Stomach (tissue), 9 donors: ENCODE measurements around the gene ZAR1. TPM values are rescaled to one million over a fixed set of nuclear protein-coding genes. Genes with fewer than 3 reads are reported as not detected.

ENCODE experiments used
- DNase-seq, 2 donors: peaks; one replicate each; pipeline versions ENCODE4 v3.0.0 to v3.0.0-alpha.2; 2013 to 2019
- H3K27ac ChIP-seq, 5 donors: fragments of 200-600 bp in 4 of 5; sonication (generic) in 4 of 5; one replicate each; pipeline ENCODE4 v1.5.1; 2013 to 2019; ENCODE audit warnings: mild to moderate bottlenecking in 1 of 5, moderate library complexity in 1 of 5
- H3K27me3 ChIP-seq, 3 donors: fragments of 200-600 bp; sonication (generic); one replicate each; pipeline ENCODE4 v1.5.1; 2017 to 2019; ENCODE audit warnings: mixed run types in 1 of 3
- H3K36me3 ChIP-seq, 4 donors: fragments of 200-600 bp; sonication (generic); 1 replicate in 3 of 4; 2 replicates in 1 of 4; pipeline ENCODE4 v1.5.1; 2016 to 2019
- H3K4me1 ChIP-seq, 4 donors: fragments of 200-600 bp; sonication (generic); one replicate each; pipeline ENCODE4 v1.5.1; 2016 to 2019
- H3K4me3 ChIP-seq, 4 donors: fragments of 200-600 bp; sonication (generic) in 3 of 4; one replicate each; pipeline ENCODE4 v1.5.1; 2016 to 2019; ENCODE audit warnings: mild to moderate bottlenecking in 1 of 4
- H3K9me3 ChIP-seq, 4 donors: fragments of 200-600 bp; sonication (generic); one replicate each; pipeline ENCODE4 v1.5.1; 2016 to 2019
- EP300 ChIP-seq: sonication (generic); formaldehyde crosslinking; IDR thresholded peaks from one replicate; pipeline ENCODE4 v1.6.1; 2017; ENCODE audit warnings: antibody characterized with exemption
- POLR2A ChIP-seq, 4 donors: fragments of 450-650 bp; IDR thresholded peaks; one replicate each; pipeline ENCODE4 v1.6.1; 2016; ENCODE audit warnings: antibody characterized with exemption in 4 of 4, control low read depth in 2 of 4, mild to moderate bottlenecking in 1 of 4, moderate library complexity in 1 of 4
- POLR2AphosphoS5 ChIP-seq, 3 donors: sonication (generic); formaldehyde crosslinking; IDR thresholded peaks; one replicate each; pipeline ENCODE4 v1.6.1; 2016; ENCODE audit warnings: antibody characterized with exemption in 3 of 3
- WGBS, 5 donors: extraction: QIAGEN DNeasy Blood & Tissue Kit in 3 of 5; methylation state at CpG; one replicate each; pipeline versions ENCODE4 v1.1.5 to v1.1.7; 2013 to 2018; 5-methylcytosine and 5-hydroxymethylcytosine counted together
- intact Hi-C: fragments of 100-400 bp; cut with DNase I; formaldehyde crosslinking; loops from one replicate; pipeline ENCODE4 v1.15.1; 2023; ENCODE audit warnings: low total_unique reads
- polyA plus RNA-seq, 3 donors: library from polyadenylated mRNA; stranded (reverse); fragments of 200-250 nt; gene quantifications; one replicate each; pipeline ENCODE4 v1.2.3, GENCODE V29; 2013
- total RNA-seq, 5 donors: library from RNA; depleted of rRNA; stranded (reverse); fragments of >200 nt; gene quantifications; one replicate each; pipeline versions ENCODE4 v1.1.0 to v1.2.3, GENCODE V29; 2014 to 2016
- TF ChIP-seq, protein P1 (sequence below), 7 experiments: fragments of 450-650 bp in 4 of 7; fragments of 200-600 bp in 3 of 7; sonication (generic) in 3 of 7; IDR thresholded peaks; one replicate each; pipeline ENCODE4 v1.5.1; 2016 to 2019; ENCODE audit warnings: antibody characterized with exemption in 7 of 7, control low read depth in 2 of 7, mild to moderate bottlenecking in 1 of 7
- donor health status: healthy with polysubstance abuse.
- donor health status: Bipolar disorder and iron deficiency.
- donor health status: healthy.

The ZAR1 gene
- total and polyA plus RNA-seq, 8 donors, result not detected

DNA sequence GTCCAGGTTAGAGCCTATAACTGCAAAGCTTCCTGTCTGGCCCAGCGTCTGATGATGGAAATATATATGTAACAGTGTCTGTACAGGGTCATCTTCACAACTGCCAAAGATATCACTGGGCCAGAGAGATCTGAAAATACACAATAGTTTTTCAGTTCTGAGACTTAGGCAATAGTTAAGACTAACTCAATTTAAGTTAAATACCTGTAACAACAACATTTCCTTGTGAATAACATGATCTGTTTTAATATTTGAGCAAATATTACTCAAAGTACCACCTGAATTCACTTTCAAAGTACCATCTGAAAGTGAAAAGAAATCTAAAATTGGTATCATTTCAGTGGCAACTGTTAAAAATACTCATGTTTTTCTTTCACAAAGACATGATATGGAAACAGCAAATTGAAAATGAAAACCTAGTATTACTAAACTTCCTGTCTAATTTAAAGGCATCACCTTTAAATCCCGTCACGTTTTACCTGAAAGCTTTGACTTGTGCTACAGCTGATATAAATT, 9.6 kb downstream of the ZAR1 start:
- Histone ChIP-seq H3K4me3 (no peak overlapping the region), H3K4me1 (no peaks in the 10 kb centered on the region), H3K27ac (no peak overlapping the region), H3K27me3 (no peaks in the 10 kb centered on the region), H3K9me3 (no peaks in the 10 kb centered on the region), H3K36me3 (peaks cover 0 to 70% (median 60%) of the 10 kb centered on the region in 4 donors)
- intact Hi-C loops, result no loop called here
- 82 to 87% (median 86%) methylated on average over 3 of the region's 3 CpGs for WGBS, 5 donors
- TF ChIP-seq POLR2AphosphoS5 (IDR thresholded peaks at IDR 0.05) (no peak), EP300 (no peak)
- no peak for DNase-seq

DNA sequence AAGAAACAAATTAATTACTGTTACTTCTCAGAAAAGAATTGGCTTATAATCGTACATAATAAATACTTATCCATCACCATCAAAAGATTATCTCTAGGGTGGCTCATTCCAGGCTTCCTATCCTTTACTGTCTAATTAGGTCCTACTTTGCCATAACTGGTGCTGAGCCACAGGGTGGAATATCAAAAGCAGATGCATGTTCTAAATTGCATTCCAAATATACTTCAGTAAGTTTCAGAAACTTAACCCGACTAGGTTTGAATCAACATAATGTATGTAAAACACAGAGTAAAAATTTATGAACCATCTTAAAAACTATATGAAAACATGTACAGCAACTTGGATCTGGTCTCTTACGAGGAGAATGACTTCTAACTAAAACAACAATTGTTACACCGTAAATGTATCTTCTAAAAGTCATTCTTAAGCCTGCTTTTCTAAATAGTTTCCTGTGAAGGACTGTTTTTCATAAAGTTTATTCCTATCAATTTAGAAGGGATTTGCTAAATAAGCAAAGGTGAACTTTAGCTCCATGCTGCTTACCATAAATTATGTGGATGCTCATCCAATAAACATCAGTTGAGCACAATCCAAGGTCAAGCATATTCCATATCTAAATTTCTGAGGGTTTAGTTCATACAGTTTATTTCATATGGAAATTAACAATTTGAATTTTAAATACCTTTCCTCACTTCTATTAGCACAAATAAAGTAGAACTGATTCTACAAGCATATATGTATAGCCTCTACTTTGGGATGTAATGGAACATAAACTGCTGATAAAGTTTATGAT, 13.4 kb downstream of the ZAR1 start:
- Histone ChIP-seq H3K36me3 (peaks cover 0 to 89% (median 85%) of the 10 kb centered on the region in 4 donors), H3K27me3 (no peaks in the 10 kb centered on the region), H3K27ac (no peak overlapping the region), H3K4me1 (no peaks in the 10 kb centered on the region), H3K4me3 (no peak overlapping the region), H3K9me3 (no peaks in the 10 kb centered on the region)
- no peak for TF ChIP-seq POLR2A (IDR thresholded peaks at IDR 0.05)
- DNase-seq, result no peak
- intact Hi-C loops, result no loop called here
- WGBS, 5 donors, result 58 to 63% (median 61%) methylated on average over 4 of the region's 4 CpGs

DNA sequence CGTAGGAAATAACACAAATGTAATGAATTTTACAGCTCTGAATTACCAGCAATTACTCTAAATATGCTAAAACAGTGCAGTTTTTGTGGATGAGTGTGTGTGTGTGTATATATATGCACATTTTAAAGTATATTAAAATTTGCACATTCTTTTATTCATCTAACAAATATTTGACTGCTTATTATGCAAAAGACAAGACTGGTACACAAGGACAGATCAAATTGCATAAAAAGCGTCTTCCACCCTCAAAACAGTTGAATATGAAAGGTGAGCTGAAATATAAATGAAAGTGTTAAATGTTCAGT, 13.9 kb downstream of the ZAR1 start:
- Histone ChIP-seq H3K9me3 (no peaks in the 10 kb centered on the region), H3K4me1 (no peaks in the 10 kb centered on the region), H3K27ac (no peak overlapping the region), H3K4me3 (no peak overlapping the region), H3K36me3 (peaks cover 2 to 89% (median 85%) of the 10 kb centered on the region in 4 donors), H3K27me3 (no peaks in the 10 kb centered on the region)
- WGBS, 5 donors, result 90 to 96% (median 91%) methylated on average over 2 of the region's 2 CpGs
- TF ChIP-seq POLR2A (IDR thresholded peaks at IDR 0.05) (no peak), POLR2AphosphoS5 (IDR thresholded peaks at IDR 0.05) (no peak), EP300 (no peak)
- TF ChIP-seq, protein P1, sequence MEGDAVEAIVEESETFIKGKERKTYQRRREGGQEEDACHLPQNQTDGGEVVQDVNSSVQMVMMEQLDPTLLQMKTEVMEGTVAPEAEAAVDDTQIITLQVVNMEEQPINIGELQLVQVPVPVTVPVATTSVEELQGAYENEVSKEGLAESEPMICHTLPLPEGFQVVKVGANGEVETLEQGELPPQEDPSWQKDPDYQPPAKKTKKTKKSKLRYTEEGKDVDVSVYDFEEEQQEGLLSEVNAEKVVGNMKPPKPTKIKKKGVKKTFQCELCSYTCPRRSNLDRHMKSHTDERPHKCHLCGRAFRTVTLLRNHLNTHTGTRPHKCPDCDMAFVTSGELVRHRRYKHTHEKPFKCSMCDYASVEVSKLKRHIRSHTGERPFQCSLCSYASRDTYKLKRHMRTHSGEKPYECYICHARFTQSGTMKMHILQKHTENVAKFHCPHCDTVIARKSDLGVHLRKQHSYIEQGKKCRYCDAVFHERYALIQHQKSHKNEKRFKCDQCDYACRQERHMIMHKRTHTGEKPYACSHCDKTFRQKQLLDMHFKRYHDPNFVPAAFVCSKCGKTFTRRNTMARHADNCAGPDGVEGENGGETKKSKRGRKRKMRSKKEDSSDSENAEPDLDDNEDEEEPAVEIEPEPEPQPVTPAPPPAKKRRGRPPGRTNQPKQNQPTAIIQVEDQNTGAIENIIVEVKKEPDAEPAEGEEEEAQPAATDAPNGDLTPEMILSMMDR (IDR thresholded peaks at IDR 0.05), result no peak
- no peak for DNase-seq
- intact Hi-C loops, result no loop called here

DNA sequence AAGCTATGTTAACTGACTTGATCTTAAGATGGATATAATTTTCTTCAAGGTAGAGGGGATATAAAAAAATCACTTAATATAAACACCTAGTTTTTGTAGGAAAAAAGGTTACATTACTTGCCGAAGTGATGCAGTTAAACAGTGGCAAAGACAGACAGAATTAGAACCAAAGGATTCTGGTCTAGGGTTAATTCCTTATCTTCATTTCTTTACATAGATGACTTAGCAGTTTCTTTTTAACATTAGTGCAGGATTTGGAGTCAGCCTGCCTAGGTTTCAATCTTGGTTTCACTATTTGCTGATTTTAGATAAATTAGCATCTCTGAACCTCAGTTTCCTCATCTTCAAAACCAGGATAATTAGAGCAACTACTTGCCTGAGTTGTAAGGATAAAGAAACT, 14.3 kb downstream of the ZAR1 start:
- no peaks in the 10 kb centered on the region for H3K9me3 ChIP-seq

DNA sequence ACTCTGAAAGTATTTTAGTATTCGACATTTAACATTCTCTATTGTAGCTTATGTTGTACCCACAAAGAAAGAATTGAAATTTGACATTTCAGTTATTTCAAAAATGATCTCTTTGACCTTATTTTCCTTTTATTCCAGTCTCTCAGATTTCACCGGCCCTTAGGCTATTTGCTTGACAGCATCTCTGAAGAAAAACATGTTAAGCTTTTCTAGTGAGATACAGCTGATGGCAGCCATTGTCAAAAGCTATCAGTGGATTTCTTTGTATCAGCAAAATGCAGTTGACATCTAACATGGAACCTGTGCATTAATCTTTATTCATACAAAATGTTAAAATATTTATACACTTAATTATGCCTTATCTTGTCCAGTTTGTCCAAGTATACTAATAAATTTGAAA, 16.7 kb downstream of the ZAR1 start:
- intact Hi-C loops, result no loop called here
- Histone ChIP-seq H3K4me3 (no peak overlapping the region), H3K36me3 (peaks cover 22 to 89% (median 87%) of the 10 kb centered on the region in 4 donors), H3K27me3 (no peaks in the 10 kb centered on the region), H3K9me3 (no peaks in the 10 kb centered on the region), H3K27ac (no peak overlapping the region), H3K4me1 (no peaks in the 10 kb centered on the region)
- TF ChIP-seq, protein P1 (IDR thresholded peaks at IDR 0.05), result no peak
- no peak for TF ChIP-seq POLR2AphosphoS5 (IDR thresholded peaks at IDR 0.05)
- no peak for TF ChIP-seq EP300
- no peak for TF ChIP-seq POLR2A (IDR thresholded peaks at IDR 0.05)
- no peak for DNase-seq
- 89 to 97% (median 93%) methylated on average over 2 of the region's 2 CpGs for WGBS, 5 donors

More for the DNA sequence above, 14.3 kb downstream of the ZAR1 start:
- intact Hi-C loops, result no loop called here
- peaks cover 6 to 89% (median 85%) of the 10 kb centered on the region in 4 donors for H3K36me3 ChIP-seq
- no peaks in the 10 kb centered on the region for H3K4me1 ChIP-seq
- no peak for DNase-seq
- TF ChIP-seq POLR2AphosphoS5 (IDR thresholded peaks at IDR 0.05) (no peak), POLR2A (IDR thresholded peaks at IDR 0.05) (no peak), EP300 (no peak)
- TF ChIP-seq, protein P1 (IDR thresholded peaks at IDR 0.05), result no peak
- no peaks in the 10 kb centered on the region for H3K27me3 ChIP-seq
- WGBS, 5 donors, result 50 to 71% (median 65%) methylated on average over 1 of the region's 1 CpG
- H3K4me3 ChIP-seq, result no peak overlapping the region
- H3K27ac ChIP-seq, result no peak overlapping the region
